H1 (cell line): ENCODE measurements around the gene ZNF223. TPM values are rescaled to one million over a fixed set of nuclear protein-coding genes. Genes with fewer than 3 reads are reported as not detected.

Experiments used
- CTCF ChIA-PET: fragments of 300-600 bp; sonication (Branson Sonifier 250); formaldehyde crosslinking; loops from one replicate; lab custom pipeline; 2021; ENCODE audit not compliant: partially characterized antibody; lab: Charles Lee
- POLR2A ChIA-PET: fragments of 300-600 bp; sonication (Branson Sonifier 250); formaldehyde crosslinking; loops from one replicate; lab custom pipeline; 2021; ENCODE audit warnings: inconsistent platforms; ENCODE audit not compliant: partially characterized antibody; lab: Charles Lee
- DNase-seq, 2 experiments: peaks; one replicate each; pipeline versions ENCODE4 v3.0.0 to v3.0.0-alpha.2; 2010 to 2022; ENCODE audit warnings: low spot score in 2 of 2, low read depth in 1 of 2, mixed read lengths in 1 of 2
- FAIRE-seq: peaks from 2 replicates; lab custom pipeline; 2011; peaks lifted over from hg19 to GRCh38; lab: Jason Lieb, UNC
- H2AFZ ChIP-seq: 2 replicates; pipeline ENCODE4 v1.8.1; 2012; ENCODE audit warnings: low read length, inconsistent platforms
- H2AK5ac ChIP-seq: 2 replicates; pipeline ENCODE4 v1.6.1; 2013; ENCODE audit warnings: low read depth, low read length
- H2BK120ac ChIP-seq: replicated peaks from 2 replicates; pipeline ENCODE3; 2013; ENCODE audit warnings: low read depth, low read length, inconsistent platforms
- H2BK12ac ChIP-seq: 2 replicates; pipeline ENCODE4 v1.6.1; 2013; ENCODE audit warnings: low read depth, low read length
- H2BK15ac ChIP-seq: 2 replicates; pipeline ENCODE4 v1.6.1; 2013; ENCODE audit warnings: low read length
- H2BK20ac ChIP-seq: 2 replicates; pipeline ENCODE4 v1.6.1; 2013; ENCODE audit warnings: low read length
- H2BK5ac ChIP-seq: 2 replicates; pipeline ENCODE4 v1.6.1; 2013; ENCODE audit warnings: low read depth, low read length
- H3K14ac ChIP-seq: 2 replicates; pipeline ENCODE4 v1.6.1; 2013; ENCODE audit warnings: inconsistent platforms; ENCODE audit not compliant: insufficient read length
- H3K18ac ChIP-seq: 2 replicates; pipeline ENCODE4 v1.6.1; 2013; ENCODE audit warnings: low read length; ENCODE audit errors: extremely low read depth
- H3K23ac ChIP-seq: 2 replicates; pipeline ENCODE4 v1.6.1; 2013; ENCODE audit warnings: inconsistent platforms; ENCODE audit not compliant: insufficient read length
- H3K23me2 ChIP-seq: 2 replicates; pipeline ENCODE4 v1.6.1; 2013; ENCODE audit warnings: low read depth, low read length
- H3K27ac ChIP-seq: 2 replicates; pipeline ENCODE4 v1.6.1; 2011; ENCODE audit warnings: low read depth, low read length, inconsistent platforms
- H3K27me3 ChIP-seq, 4 experiments: replicated peaks in 1 of 4; 1 replicate in 1 of 4; 2 replicates in 3 of 4; pipeline versions ENCODE4 v1.6.1 to v1.8.1; 2011 to 2013; ENCODE audit warnings: low read length in 3 of 4, mild to moderate bottlenecking in 3 of 4, inconsistent platforms in 2 of 4, mixed read lengths in 2 of 4, moderate library complexity in 1 of 4; ENCODE audit not compliant: control insufficient read depth in 3 of 4, insufficient read depth in 3 of 4; ENCODE audit errors: extremely low read depth in 1 of 4
- H3K36me3 ChIP-seq, 4 experiments: 2 replicates each; pipeline versions ENCODE4 v1.6.1 to v1.8.1; 2011 to 2013; ENCODE audit warnings: mild to moderate bottlenecking in 4 of 4, low read length in 3 of 4, moderate library complexity in 2 of 4, control low read depth in 1 of 4, inconsistent platforms in 1 of 4; ENCODE audit not compliant: insufficient read depth in 4 of 4, control insufficient read depth in 2 of 4
- H3K4ac ChIP-seq: replicated peaks from 2 replicates; pipeline ENCODE3; 2013; ENCODE audit warnings: low read length, low read depth, mixed read lengths, inconsistent platforms; ENCODE audit not compliant: insufficient read length
- H3K4me1 ChIP-seq, 4 experiments: replicated peaks in 1 of 4; 1 replicate in 1 of 4; 2 replicates in 3 of 4; pipeline versions ENCODE4 v1.6.1 to v1.8.1; 2011 to 2013; ENCODE audit warnings: low read length in 3 of 4, inconsistent platforms in 2 of 4, mixed read lengths in 1 of 4; ENCODE audit not compliant: insufficient read depth in 4 of 4, control insufficient read depth in 3 of 4
- H3K4me2 ChIP-seq, 2 experiments: 2 replicates each; pipeline versions ENCODE4 v1.6.1 to v1.8.1; 2011 to 2013; ENCODE audit warnings: low read depth in 2 of 2, low read length in 2 of 2, control low read depth in 1 of 2, inconsistent platforms in 1 of 2, mild to moderate bottlenecking in 1 of 2; ENCODE audit not compliant: insufficient read depth in 1 of 2
- H3K4me3 ChIP-seq, 4 experiments: fragments of 200-600, 300-600 bp in 1 of 4; sonication (generic), shearing (Covaris generic), sonication (Bioruptor Twin) in 1 of 4; 2 replicates each; pipeline versions ENCODE4 v1.5.1 to v1.8.1; 2011 to 2016; ENCODE audit warnings: low read length in 4 of 4, low read depth in 3 of 4, control low read depth in 2 of 4, inconsistent platforms in 2 of 4, mild to moderate bottlenecking in 2 of 4, mixed read lengths in 1 of 4, moderate library complexity in 1 of 4; ENCODE audit not compliant: insufficient read depth in 2 of 4; ENCODE audit errors: extremely low read depth in 1 of 4
- H3K56ac ChIP-seq: replicated peaks from 2 replicates; pipeline ENCODE3; 2013; ENCODE audit warnings: low read depth, mild to moderate bottlenecking, mixed read lengths, low read length, inconsistent platforms; ENCODE audit not compliant: insufficient read length
- H3K79me1 ChIP-seq: 2 replicates; pipeline ENCODE4 v1.6.1; 2013; ENCODE audit warnings: low read depth, low read length, control low read depth
- H3K79me2 ChIP-seq, 2 experiments: 2 replicates each; pipeline versions ENCODE4 v1.6.1 to v1.8.1; 2012 to 2013; ENCODE audit warnings: low read length in 2 of 2, mild to moderate bottlenecking in 2 of 2, inconsistent platforms in 1 of 2; ENCODE audit not compliant: insufficient read depth in 2 of 2, control insufficient read depth in 1 of 2
- H3K9ac ChIP-seq, 4 experiments: replicated peaks in 1 of 4; 1 replicate in 1 of 4; 2 replicates in 3 of 4; pipeline versions ENCODE4 v1.6.1 to v1.8.1; 2011 to 2013; ENCODE audit warnings: low read depth in 3 of 4, low read length in 3 of 4, control low read depth in 2 of 4, mild to moderate bottlenecking in 2 of 4, moderate library complexity in 2 of 4, inconsistent platforms in 1 of 4; ENCODE audit errors: extremely low read depth in 1 of 4
- H3K9me3 ChIP-seq, 2 experiments: 2 replicates each; pipeline versions ENCODE4 v1.6.1 to v1.8.1; 2012 to 2013; ENCODE audit warnings: mild to moderate bottlenecking in 2 of 2, moderate library complexity in 2 of 2, control low read depth in 1 of 2, inconsistent platforms in 1 of 2, low read depth in 1 of 2, low read length in 1 of 2, mixed read lengths in 1 of 2; ENCODE audit not compliant: insufficient read depth in 2 of 2
- H4K20me1 ChIP-seq, 2 experiments: replicated peaks in 1 of 2; 2 replicates each; pipeline versions ENCODE3 to v1.8.1; 2011 to 2013; ENCODE audit warnings: inconsistent platforms in 2 of 2, low read length in 2 of 2, mild to moderate bottlenecking in 1 of 2; ENCODE audit not compliant: insufficient read depth in 2 of 2, control insufficient read depth in 1 of 2
- H4K5ac ChIP-seq: 2 replicates; pipeline ENCODE4 v1.6.1; 2013; ENCODE audit warnings: low read length, low read depth, mixed read lengths, inconsistent platforms; ENCODE audit not compliant: insufficient read length
- H4K8ac ChIP-seq: 2 replicates; pipeline ENCODE4 v1.8.0; 2013; ENCODE audit warnings: mild to moderate bottlenecking, moderate library complexity, low read length, inconsistent platforms; ENCODE audit not compliant: insufficient read depth; ENCODE audit errors: extremely low read depth
- H4K91ac ChIP-seq: replicated peaks from 2 replicates; pipeline ENCODE3; 2013; ENCODE audit warnings: low read length, mixed read lengths, inconsistent platforms; ENCODE audit not compliant: insufficient read length
- CHD1 ChIP-seq: IDR thresholded peaks from 2 replicates; pipeline ENCODE4 v1.6.1; 2012; ENCODE audit warnings: low read depth, low read length, improper control_type of control experiment
- FOSL1 ChIP-seq: IDR thresholded peaks from 2 replicates; pipeline ENCODE4 v1.6.1; 2011; ENCODE audit warnings: mild to moderate bottlenecking, low read depth, low read length, moderate library complexity; ENCODE audit not compliant: insufficient read depth
- GTF2F1 ChIP-seq: IDR thresholded peaks from 2 replicates; pipeline ENCODE4 v1.6.1; 2012; ENCODE audit warnings: low read depth, low read length, improper control_type of control experiment, borderline replicate concordance
- KDM4A ChIP-seq: IDR thresholded peaks from one replicate; pipeline ENCODE4 v1.7.1; 2012; ENCODE audit warnings: low read depth, mild to moderate bottlenecking, moderate library complexity, low read length, inconsistent platforms; ENCODE audit not compliant: severe bottlenecking
- SIX5 ChIP-seq: IDR thresholded peaks from 2 replicates; pipeline ENCODE4 v1.6.1; 2011; ENCODE audit warnings: mild to moderate bottlenecking, low read depth, low read length
- WGBS, 2 experiments: shearing (Covaris generic) in 1 of 2; methylation state at CpG; one replicate each; pipeline versions ENCODE4 v1.1.6 to v1.1.7; 2013 to 2015; ENCODE audit warnings: low lambda C conversion rate in 2 of 2, mixed read lengths in 2 of 2, inconsistent platforms in 1 of 2, low coverage in 1 of 2, missing lambda C conversion rate in 1 of 2; ENCODE audit not compliant: insufficient replicate concordance in 2 of 2, insufficient coverage in 1 of 2, insufficient read length in 1 of 2; ENCODE audit errors: extremely low coverage in 1 of 2, missing lambda C conversion rate in 1 of 2; 5-methylcytosine and 5-hydroxymethylcytosine counted together
- polyA plus RNA-seq, 7 experiments: library from polyadenylated mRNA; depleted of rRNA in 3 of 7; stranded (reverse) in 5 of 7; unstranded in 2 of 7; fragments of >200 nt in 5 of 7; fragments of 200-250 nt in 2 of 7; gene quantifications; 1 replicate in 5 of 7; 2 replicates in 1 of 7; 4 replicates in 1 of 7; pipeline versions ENCODE4 v1.2.1 to v1.2.3, GENCODE V29; 2011 to 2013; ENCODE audit warnings: missing spikeins in 2 of 7, mixed read lengths in 2 of 7
- total RNA-seq: library from RNA; stranded (reverse); fragmentation: NEBNext Ultra II Directional; extraction: Animal tissue kit (Norgen Biotek cat#: 25700); gene quantifications from 2 replicates; pipeline ENCODE4 v1.2.1, GENCODE V29; 2021

Gene ZNF223
- total and polyA plus RNA-seq, 2 of the 8 experiments (the other 6 are each of a cell fraction or from before 2014, with no cell fraction given): 1.7 to 4.3 TPM

DNA sequence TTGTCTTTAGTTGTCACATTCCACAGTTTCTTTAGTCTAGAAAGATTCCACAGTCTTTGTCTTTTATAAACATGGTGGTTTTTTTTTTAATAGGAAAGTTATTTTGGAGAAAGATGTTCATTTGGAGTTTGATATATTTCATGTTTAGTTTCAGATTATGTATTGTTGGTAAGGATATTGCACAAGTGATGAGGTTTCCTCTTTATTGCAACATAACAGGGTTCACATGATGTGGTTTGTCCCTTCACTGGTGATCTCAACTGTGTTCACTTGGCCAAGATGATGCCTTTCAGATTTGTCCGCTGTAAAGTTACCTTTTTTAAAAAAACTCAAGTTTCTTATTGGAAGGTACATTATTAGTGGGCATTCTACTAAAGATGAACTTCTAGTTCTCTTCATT, 45.9 kb upstream of the ZNF223 start:
- ChIA-PET POLR2A (no interaction called here), CTCF (no interaction called here)
- DNase-seq (no peak), FAIRE-seq (no peak)
- H3K79me2 ChIP-seq: no peaks in the 10 kb centered on the region
- no peak overlapping the region for H3K23ac ChIP-seq
- WGBS, 2 experiments: 85% methylated on average over 1 of the region's 1 CpG; no CpG with 5 or more reads in 1 of the 2 experiments
- H2BK20ac ChIP-seq: no peak overlapping the region
- H2BK15ac ChIP-seq: no peak overlapping the region
- no peak overlapping the region for H3K14ac ChIP-seq
- no peak overlapping the region for H2BK120ac ChIP-seq
- peaks cover 0 to 3% (median 0%) of the 10 kb centered on the region in 4 experiments; a peak in 2 of 7 replicates for H3K4me1 ChIP-seq
- no peak overlapping the region for H3K4ac ChIP-seq
- H3K9me3 ChIP-seq: peaks cover 22 to 26% of the 10 kb centered on the region in 2 experiments
- no peak overlapping the region for H3K9ac ChIP-seq
- no peaks in the 10 kb centered on the region for H3K27me3 ChIP-seq
- no peak overlapping the region for H2AFZ ChIP-seq
- no peaks in the 10 kb centered on the region for H3K79me1 ChIP-seq
- H3K56ac ChIP-seq: no peak overlapping the region
- no peaks in the 10 kb centered on the region for H4K20me1 ChIP-seq
- H4K91ac ChIP-seq: no peak overlapping the region
- peaks cover 9% of the 10 kb centered on the region for H3K23me2 ChIP-seq
- H3K36me3 ChIP-seq: peaks cover 2 to 32% (median 22%) of the 10 kb centered on the region in 4 experiments; a peak in 6 of 8 replicates
- no peak overlapping the region for H3K27ac ChIP-seq
- H3K4me2 ChIP-seq: no peak overlapping the region
- H3K4me3 ChIP-seq: no peak overlapping the region
- H2AK5ac ChIP-seq: no peak overlapping the region
- no peak overlapping the region for H2BK5ac ChIP-seq
- H3K18ac ChIP-seq: no peak overlapping the region
- no peak overlapping the region for H2BK12ac ChIP-seq
- no peak overlapping the region for H4K5ac ChIP-seq
- H4K8ac ChIP-seq: no peak overlapping the region
- TF ChIP-seq SIX5: no peak
- TF ChIP-seq GTF2F1: no peak
- no peak for TF ChIP-seq FOSL1
- no peak for TF ChIP-seq CHD1
- TF ChIP-seq KDM4A: no peak
